Smooth muscle cell (in vitro differentiated cells): ENCODE results near the gene WSB1. TPM values are rescaled to one million over a fixed set of nuclear protein-coding genes. Genes with fewer than 3 reads are reported as not detected.

Source experiments
- DNase-seq: peaks from one replicate; lab custom pipeline; 2025; ENCODE audit not compliant: unreplicated experiment; lab: John Stamatoyannopoulos, UW
- H2AFZ ChIP-seq: fragments of 200-600 bp; sonication (generic); 2 replicates; pipeline ENCODE4 v1.6.0; 2016; ENCODE audit warnings: antibody characterized with exemption, low read depth, mild to moderate bottlenecking
- H3F3A ChIP-seq: fragments of 200-600 bp; sonication (generic); 2 replicates; pipeline ENCODE4 v1.6.0; 2017; ENCODE audit warnings: antibody characterized with exemption, low read depth
- H3K27ac ChIP-seq: fragments of 200-600 bp; sonication (generic); 2 replicates; pipeline ENCODE4 v1.5.1; 2016; ENCODE audit warnings: low read depth, mild to moderate bottlenecking
- H3K27me3 ChIP-seq: fragments of 200-600 bp; sonication (generic); 2 replicates; pipeline ENCODE4 v1.6.1; 2016; ENCODE audit warnings: low read depth, mild to moderate bottlenecking
- H3K36me3 ChIP-seq: fragments of 200-600 bp; sonication (generic); 2 replicates; pipeline ENCODE4 v1.5.1; 2016; ENCODE audit warnings: low read depth
- H3K4me1 ChIP-seq: fragments of 200-600 bp; sonication (generic); 2 replicates; pipeline ENCODE4 v1.5.1; 2016; ENCODE audit warnings: low read depth
- H3K4me2 ChIP-seq: fragments of 200-600 bp; sonication (generic); 2 replicates; pipeline ENCODE4 v1.6.0; 2016; ENCODE audit warnings: mild to moderate bottlenecking
- H3K4me3 ChIP-seq: fragments of 200-600 bp; sonication (generic); 2 replicates; pipeline ENCODE4 v1.5.1; 2016; ENCODE audit warnings: mild to moderate bottlenecking
- H3K79me2 ChIP-seq: fragments of 200-600 bp; sonication (generic); 2 replicates; pipeline ENCODE4 v1.6.0; 2016; ENCODE audit warnings: low read depth, mild to moderate bottlenecking
- H3K9ac ChIP-seq: fragments of 200-600 bp; sonication (generic); 2 replicates; pipeline ENCODE4 v1.6.0; 2016; ENCODE audit warnings: low read depth
- H3K9me3 ChIP-seq: fragments of 200-600 bp; sonication (generic); replicated peaks from 2 replicates; pipeline ENCODE4 v1.5.1; 2016; ENCODE audit warnings: low read depth
- H4K20me1 ChIP-seq: fragments of 200-600 bp; sonication (generic); 2 replicates; pipeline ENCODE4 v1.6.0; 2016; ENCODE audit warnings: low read depth
- CTCF ChIP-seq: fragments of 200-600 bp; sonication (generic); IDR thresholded peaks from 2 replicates; pipeline ENCODE4 v1.5.1; 2017; ENCODE audit warnings: borderline replicate concordance, mild to moderate bottlenecking, antibody characterized with exemption; ENCODE audit not compliant: insufficient read depth, poor library complexity, severe bottlenecking
- WGBS: methylation state at CpG from one replicate; pipeline ENCODE4 v1.1.7; 2016; ENCODE audit warnings: low lambda C conversion rate; 5-methylcytosine and 5-hydroxymethylcytosine counted together
- polyA plus RNA-seq: library from polyadenylated mRNA; unstranded; fragments of >200 nt; fragmentation: Nextera tagmentation; extraction: Ambion mirVana; gene quantifications from 2 replicates; pipeline ENCODE4 v1.2.1, GENCODE V29; 2016
- total RNA-seq: library from RNA; depleted of rRNA; stranded (reverse); fragments of >200 nt; gene quantifications from 2 replicates; pipeline ENCODE4 v1.2.3, GENCODE V29; 2014

WSB1 gene
- total and polyA plus RNA-seq, 2 experiments from 2014 or later: 156 to 256 TPM

GRCh38 chr17:27323538-27324215, 29.8 kb downstream of the WSB1 start:
- no peak overlapping the region for H3K27ac ChIP-seq

GRCh38 chr17:27324771-27325339, 30.9 kb downstream of the WSB1 start:
- Histone ChIP-seq H3K27ac (no peak overlapping the region), H3F3A (no peaks in the 10 kb centered on the region), H3K36me3 (no peaks in the 10 kb centered on the region), H3K4me2 (no peak overlapping the region), H2AFZ (no peak overlapping the region), H3K9me3 (no peaks in the 10 kb centered on the region), H3K4me1 (no peaks in the 10 kb centered on the region), H3K9ac (no peak overlapping the region), H3K27me3 (no peaks in the 10 kb centered on the region), H3K79me2 (no peaks in the 10 kb centered on the region), H4K20me1 (no peaks in the 10 kb centered on the region), H3K4me3 (no peak overlapping the region)
- no peak for TF ChIP-seq CTCF
- no peak for DNase-seq
- WGBS: 93% methylated on average over 5 of the region's 5 CpGs

More at GRCh38 chr17:27323538-27324215, 29.8 kb downstream of the WSB1 start:
- H3K27me3 ChIP-seq: no peaks in the 10 kb centered on the region
- no peaks in the 10 kb centered on the region for H3K36me3 ChIP-seq
- H4K20me1 ChIP-seq: peaks cover 3% of the 10 kb centered on the region
- 52% methylated on average over 7 of the region's 7 CpGs for WGBS
- H3K4me1 ChIP-seq: no peaks in the 10 kb centered on the region
- no peak overlapping the region for H3K4me3 ChIP-seq
- H3K9ac ChIP-seq: no peak overlapping the region
- no peak for DNase-seq
- H2AFZ ChIP-seq: no peak overlapping the region
- no peaks in the 10 kb centered on the region for H3K9me3 ChIP-seq
- H3F3A ChIP-seq: peaks cover 2% of the 10 kb centered on the region
- TF ChIP-seq CTCF: no peak
- no peaks in the 10 kb centered on the region for H3K79me2 ChIP-seq
- no peak overlapping the region for H3K4me2 ChIP-seq

GRCh38 chr17:27326051-27326450, 32.1 kb downstream of the WSB1 start:
- Histone ChIP-seq H3K9me3 (no peaks in the 10 kb centered on the region), H3K27ac (no peak overlapping the region), H3K36me3 (no peaks in the 10 kb centered on the region), H3K4me3 (no peak overlapping the region), H4K20me1 (no peaks in the 10 kb centered on the region), H3K79me2 (no peaks in the 10 kb centered on the region), H3F3A (no peaks in the 10 kb centered on the region), H3K27me3 (no peaks in the 10 kb centered on the region), H2AFZ (no peak overlapping the region), H3K9ac (no peak overlapping the region), H3K4me2 (no peak overlapping the region), H3K4me1 (no peaks in the 10 kb centered on the region)
- DNase-seq: no peak
- TF ChIP-seq CTCF: no peak
- 80% methylated on average over 2 of the region's 2 CpGs for WGBS

GRCh38 chr17:27326585-27326984, 32.7 kb downstream of the WSB1 start:
- H3K4me2 ChIP-seq: no peak overlapping the region
- no peaks in the 10 kb centered on the region for H3K4me1 ChIP-seq
- H3F3A ChIP-seq: no peaks in the 10 kb centered on the region
- H3K36me3 ChIP-seq: no peaks in the 10 kb centered on the region
- H3K27ac ChIP-seq: no peak overlapping the region
- H3K79me2 ChIP-seq: no peaks in the 10 kb centered on the region
- WGBS: 93% methylated on average over 1 of the region's 1 CpG
- H2AFZ ChIP-seq: no peak overlapping the region
- no peaks in the 10 kb centered on the region for H3K9me3 ChIP-seq
- no peak overlapping the region for H3K4me3 ChIP-seq
- no peaks in the 10 kb centered on the region for H4K20me1 ChIP-seq
- H3K27me3 ChIP-seq: no peaks in the 10 kb centered on the region
- DNase-seq: no peak
- no peak for TF ChIP-seq CTCF
- no peak overlapping the region for H3K9ac ChIP-seq
